GM12874 (cell line): ENCODE data around the gene THSD7B.

Source experiments
- CTCF ChIP-seq: IDR thresholded peaks from 2 replicates; pipeline ENCODE4 v1.5.1; 2011; ENCODE audit warnings: low read depth, mild to moderate bottlenecking, control low read depth, low read length, moderate library complexity; ENCODE audit not compliant: insufficient read depth

Gene THSD7B

GRCh38 chr2:137211761-137212160, 446.4 kb downstream of the THSD7B start:
- no peak for TF ChIP-seq CTCF

DNA sequence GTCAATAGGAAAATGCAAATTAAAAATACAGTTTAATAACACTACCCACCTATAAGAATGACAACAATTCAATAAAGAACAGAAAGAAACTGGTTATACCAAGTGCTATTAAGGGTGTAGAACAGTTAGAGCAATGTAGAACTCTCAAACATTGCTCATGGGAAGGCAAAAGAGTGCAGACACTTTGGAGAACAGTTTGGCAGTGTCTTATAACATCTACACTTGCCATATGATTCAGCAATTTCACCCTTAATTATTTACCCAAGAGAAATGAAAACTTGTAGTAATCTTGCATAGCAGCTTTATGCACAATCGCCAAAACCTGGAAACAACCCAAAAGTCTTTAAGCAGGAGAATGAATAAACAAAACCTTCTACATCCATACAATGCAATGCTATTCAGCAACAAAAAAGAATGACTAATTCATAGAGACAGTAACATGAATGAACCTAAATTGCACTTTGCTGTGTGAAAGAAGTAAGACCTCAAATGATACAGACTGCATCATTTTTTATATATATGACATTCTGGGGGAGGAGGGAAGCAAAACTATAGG, 455.2 kb downstream of the THSD7B start:
- TF ChIP-seq CTCF: no peak

GRCh38 chr2:137221797-137222492, 456.6 kb downstream of the THSD7B start:
- TF ChIP-seq CTCF: no peak

DNA sequence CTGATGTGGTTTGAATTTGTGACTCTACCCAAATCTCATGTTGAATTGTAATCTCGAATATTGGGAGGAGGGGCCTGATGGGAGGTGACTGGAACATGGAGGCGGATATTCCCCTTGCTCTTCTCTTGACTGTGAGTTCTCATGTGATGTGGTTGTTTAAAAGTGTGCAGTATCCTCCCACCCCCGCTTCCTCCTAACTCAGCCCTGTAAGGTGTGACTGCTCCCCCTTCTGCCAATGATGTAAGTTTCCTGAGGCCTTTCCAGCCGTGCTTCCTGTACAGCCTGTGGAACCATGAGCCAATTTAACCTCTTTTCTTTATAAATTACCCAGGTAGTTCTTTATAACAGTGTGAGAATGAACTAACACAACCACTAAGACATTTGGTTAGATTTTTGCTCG, 458.4 kb downstream of the THSD7B start:
- TF ChIP-seq CTCF: no peak

DNA sequence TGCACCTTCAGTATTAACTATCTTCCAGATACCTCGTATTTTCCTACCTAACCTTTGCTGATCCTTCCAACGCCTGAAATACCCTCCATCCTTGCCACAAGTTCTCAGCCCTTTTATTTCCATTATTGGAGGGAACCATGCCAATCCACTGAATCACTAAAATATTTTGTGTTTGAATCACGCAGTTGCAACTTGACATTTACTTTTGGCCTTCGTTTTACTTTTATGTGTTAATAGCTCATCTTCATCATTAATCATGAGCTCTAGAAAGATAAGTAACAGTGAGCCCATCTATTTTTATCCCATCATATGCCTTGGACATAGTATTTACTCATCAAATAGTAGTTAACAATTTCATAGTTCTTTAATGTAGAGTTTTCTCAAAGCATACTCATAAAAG, 463.2 kb downstream of the THSD7B start:
- TF ChIP-seq CTCF: no peak

DNA sequence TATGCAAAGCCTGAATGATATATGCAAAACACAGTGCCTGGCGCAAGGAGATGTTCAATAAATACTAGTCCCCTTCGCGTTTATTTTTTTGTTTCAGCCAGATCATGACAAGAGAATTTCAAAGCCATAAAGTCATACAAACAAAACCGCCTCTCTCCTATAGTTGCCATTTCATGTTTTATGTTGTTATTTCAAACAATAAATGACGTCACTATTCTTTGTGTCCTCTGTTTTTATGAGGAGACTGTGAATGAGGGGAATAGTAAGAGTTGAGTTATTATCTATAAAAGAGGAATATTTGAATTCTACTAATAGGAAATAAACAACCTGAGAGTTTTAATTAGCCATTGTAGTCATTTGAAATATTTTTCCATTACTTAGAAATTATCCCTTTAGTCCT, 464.5 kb downstream of the THSD7B start:
- no peak for TF ChIP-seq CTCF

- no peak for TF ChIP-seq CTCF
These were observed 466.3 kb downstream of the THSD7B start for GRCh38 chr2:137231628-137232027.
